VCaP (cell line): Measurements from ENCODE around the gene TMUB2.

ENCODE experiments used
- H3K27ac ChIP-seq: fragments of 450-650 bp; 2 replicates; pipeline ENCODE4 v1.5.1; 2017
- CTCF ChIP-seq: fragments of 450-650 bp; conservative IDR thresholded peaks from 2 replicates; pipeline ENCODE4 v1.5.1; 2017; ENCODE audit warnings: mild to moderate bottlenecking, moderate library complexity

Gene TMUB2

GRCh38 chr17:44183024-44183423 is 3.7 kb upstream of the TMUB2 start:
- peak overlapping the region; percentile 53 for H3K27ac ChIP-seq
- TF ChIP-seq CTCF: no peak

GRCh38 chr17:44184212-44184810 is 2.5 kb upstream of the TMUB2 start:
- no peak overlapping the region; the same call in 1 of the 2 replicates for H3K27ac ChIP-seq
- TF ChIP-seq CTCF: no peak

GRCh38 chr17:44187131-44187899 is 543 bp downstream of the TMUB2 start:
- peak overlapping the region; percentile 93 for H3K27ac ChIP-seq
- no peak for TF ChIP-seq CTCF

- peak overlapping the region; percentile 93; the same call in 1 of the 2 replicates for H3K27ac ChIP-seq
- TF ChIP-seq CTCF: no peak
Observed at GRCh38 chr17:44188576-44189403, 2.0 kb downstream of the TMUB2 start.

GRCh38 chr17:44190481-44190880 is 3.7 kb downstream of the TMUB2 start:
- H3K27ac ChIP-seq: no peak overlapping the region
- no peak for TF ChIP-seq CTCF

GRCh38 chr17:44191369-44191768 is 4.6 kb downstream of the TMUB2 start:
- no peak for TF ChIP-seq CTCF
- peak overlapping the region; percentile 36; the same call in 1 of the 2 replicates for H3K27ac ChIP-seq

- peak overlapping the region; percentile 36 for H3K27ac ChIP-seq
- TF ChIP-seq CTCF: no peak
Observed at GRCh38 chr17:44191941-44192496, 5.2 kb downstream of the TMUB2 start.
